Left ventricle myocardium superior (tissue), 1 donor: ENCODE data around the gene PANK4. TPM values are rescaled to one million over a fixed set of nuclear protein-coding genes. Genes with fewer than 3 reads are reported as not detected.
A peak's percentile ranks its signal among the peaks of the same experiment; 100 is the strongest.
"Not testable (repeated sequence)": the region's sequence is repeated elsewhere in the genome, so short reads cannot be mapped to it uniquely, and the experiment has no call there.

ENCODE experiments used
- ATAC-seq: fragments of 200-7000 bp; cut with Tn5 transposase; one replicate; pipeline ENCODE4 v1.9.1; 2020; ENCODE audit warnings: mild to moderate bottlenecking, moderate library complexity
- DNase-seq: peaks from one replicate; pipeline ENCODE4 v3.0.0-alpha.2; 2020
- intact Hi-C: fragments of 100-400 bp; cut with micrococcal nuclease; formaldehyde crosslinking; loops from one replicate; pipeline ENCODE4 v1.11.0; 2022
- total RNA-seq: library from RNA; stranded (reverse); fragmentation: NEBNext Ultra II Directional; extraction: Animal tissue kit (Norgen Biotek cat#: 25700); gene quantifications from one replicate; pipeline ENCODE4 v1.2.1, GENCODE V29; 2021
- donor health status: DM: no; HTN: yes; CAD: no; lungs with severe emphysema.

PANK4 gene
- total RNA-seq, 1 donor from 2014 or later = 50.2 TPM

GRCh38 chr1:2472561-2473177 is 53.7 kb downstream of the PANK4 start:
- no peak for ATAC-seq
- intact Hi-C loops = no loop called here
- DNase-seq = no peak

DNA sequence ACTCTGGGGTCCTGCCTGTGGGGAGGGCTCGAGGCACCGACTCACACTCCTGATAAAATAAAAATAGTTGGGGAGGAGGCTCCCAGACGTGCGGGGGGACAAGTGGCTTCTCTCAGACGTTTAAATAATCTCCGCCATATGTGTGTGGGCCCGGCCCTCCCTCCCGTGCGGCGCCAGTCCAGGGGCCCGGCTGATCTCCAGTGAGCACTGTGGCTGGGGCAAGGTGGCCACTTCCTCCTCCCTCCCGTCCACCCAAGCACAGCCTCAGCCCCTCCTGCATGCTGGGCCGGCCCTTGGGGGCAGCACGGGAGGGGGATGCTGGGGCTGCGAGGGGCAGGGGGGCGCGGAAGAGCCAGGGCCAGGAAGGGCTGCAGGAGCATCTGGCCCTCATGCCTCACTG is 54.3 kb downstream of the PANK4 start:
- no peak for DNase-seq
- no peak for ATAC-seq
- intact Hi-C loops = no loop called here

DNA sequence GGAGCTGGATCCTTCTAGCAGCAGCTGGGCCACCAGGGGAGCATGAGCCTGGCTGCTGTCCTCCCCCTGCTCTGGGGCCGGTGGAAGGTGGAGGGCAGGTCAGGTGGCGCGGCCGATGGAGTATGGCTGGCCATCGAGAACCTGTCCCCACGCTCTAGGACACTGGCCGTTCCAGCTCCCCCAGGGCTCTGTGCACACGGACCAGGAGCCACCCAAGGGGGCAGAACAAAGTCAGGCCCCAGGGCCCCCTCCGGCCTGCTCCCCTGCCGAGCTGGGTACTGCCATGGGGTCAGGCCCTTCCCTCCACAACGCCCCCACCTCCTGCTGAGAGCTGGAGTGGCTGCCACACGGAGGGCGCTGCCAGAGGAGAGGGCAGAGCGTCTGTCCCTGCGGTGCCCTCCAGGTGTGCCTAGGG is 54.8 kb downstream of the PANK4 start:
- intact Hi-C loops = no loop called here
- ATAC-seq (no peak), DNase-seq (no peak)

DNA sequence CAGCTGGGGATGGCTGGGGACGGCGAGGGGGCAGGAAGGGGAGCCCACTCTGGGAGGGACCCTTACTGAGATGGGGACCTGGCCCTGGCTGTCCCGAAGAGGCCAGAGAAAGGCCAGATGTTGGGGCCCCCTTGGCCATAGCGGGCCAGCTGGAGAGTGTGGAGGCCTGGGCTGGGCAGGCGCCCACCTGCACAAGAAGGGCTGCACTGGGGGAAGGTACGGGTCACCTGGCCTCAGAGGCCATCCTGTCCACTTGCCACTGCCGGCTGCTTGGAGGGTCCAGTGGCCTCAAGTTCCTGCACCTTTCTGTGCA is 55.3 kb downstream of the PANK4 start:
- intact Hi-C loops = no loop called here
- ATAC-seq (no peak), DNase-seq (no peak)

GRCh38 chr1:2470290-2471158 is 55.9 kb downstream of the PANK4 start:
- intact Hi-C loops = no loop called here
- DNase-seq (no peak), ATAC-seq (no peak)

DNA sequence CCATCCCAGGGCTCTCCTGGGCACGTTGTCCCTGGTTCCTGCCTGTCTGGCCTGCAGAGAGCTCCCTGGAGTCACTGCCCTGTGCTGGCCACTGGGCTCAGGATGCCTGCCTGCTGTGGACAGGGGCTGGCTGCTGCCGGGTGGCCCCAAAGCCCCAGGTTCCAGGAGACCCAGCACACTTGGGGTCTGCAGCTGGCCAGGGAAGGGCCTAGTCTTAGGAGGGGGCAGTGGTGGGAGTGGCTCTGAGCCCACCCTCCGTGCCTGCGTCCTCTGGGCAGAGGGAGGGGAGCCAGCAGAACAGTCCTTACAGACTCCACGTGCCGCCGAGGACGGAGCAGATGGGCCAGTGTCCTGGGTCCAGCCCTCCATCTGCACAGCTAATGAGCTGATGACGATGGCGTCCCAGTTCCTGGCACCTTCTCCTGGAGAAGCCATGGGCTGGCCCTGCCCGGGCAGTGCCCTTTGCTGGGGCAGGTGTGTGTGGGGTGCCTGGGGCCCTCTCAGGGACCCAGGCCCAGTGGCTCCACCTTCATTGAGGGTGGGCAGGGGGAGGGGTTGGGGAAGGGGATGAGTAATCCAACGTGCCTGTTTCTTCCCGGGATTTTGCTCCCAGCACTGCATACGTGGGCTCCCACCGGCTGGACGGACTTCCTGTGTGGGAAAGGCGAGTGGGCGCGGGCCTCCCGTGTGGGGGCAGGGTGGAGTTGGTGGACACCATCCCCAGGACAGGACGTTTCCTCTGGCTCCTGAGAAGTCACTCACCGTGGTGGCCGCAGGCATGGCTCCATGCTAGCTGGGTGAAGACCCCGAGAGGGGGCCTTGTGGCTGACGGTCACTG is 57.1 kb downstream of the PANK4 start:
- ATAC-seq (no peak), DNase-seq (no peak)
- intact Hi-C loops = no loop called here

- intact Hi-C loops = no loop called here
Measured at GRCh38 chr1:2468540-2468939, 57.9 kb downstream of the PANK4 start.

DNA sequence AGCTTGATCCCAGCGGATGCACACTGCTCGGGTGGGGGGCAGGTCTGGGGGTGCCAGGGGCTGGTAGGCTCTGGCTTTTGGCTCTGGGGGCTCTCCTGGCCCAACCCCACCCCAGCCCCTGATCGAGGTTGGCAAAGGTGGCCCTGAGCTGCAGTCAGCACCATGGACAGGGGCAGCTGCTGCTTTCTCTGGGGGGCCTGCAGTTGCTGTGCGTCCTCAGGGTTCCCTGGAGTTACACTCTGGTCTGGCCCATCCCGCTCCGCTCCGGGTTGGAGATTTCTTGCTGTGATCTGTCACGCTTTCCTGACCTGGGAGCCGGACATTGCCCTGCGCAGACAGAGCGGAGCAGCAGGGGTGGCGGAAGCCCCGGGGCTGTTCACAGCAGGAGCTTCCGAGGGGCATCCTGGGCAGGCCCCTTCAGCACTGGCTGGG is 58.3 kb downstream of the PANK4 start:
- intact Hi-C loops = no loop called here
- ATAC-seq = peak; percentile 37
- peak; percentile 65 for DNase-seq

More at GRCh38 chr1:2468540-2468939, 57.9 kb downstream of the PANK4 start:
- ATAC-seq = no peak
- DNase-seq = no peak

GRCh38 chr1:2466958-2467554 is 59.3 kb downstream of the PANK4 start:
- intact Hi-C loops = no loop called here
- ATAC-seq (no peak), DNase-seq (no peak)

DNA sequence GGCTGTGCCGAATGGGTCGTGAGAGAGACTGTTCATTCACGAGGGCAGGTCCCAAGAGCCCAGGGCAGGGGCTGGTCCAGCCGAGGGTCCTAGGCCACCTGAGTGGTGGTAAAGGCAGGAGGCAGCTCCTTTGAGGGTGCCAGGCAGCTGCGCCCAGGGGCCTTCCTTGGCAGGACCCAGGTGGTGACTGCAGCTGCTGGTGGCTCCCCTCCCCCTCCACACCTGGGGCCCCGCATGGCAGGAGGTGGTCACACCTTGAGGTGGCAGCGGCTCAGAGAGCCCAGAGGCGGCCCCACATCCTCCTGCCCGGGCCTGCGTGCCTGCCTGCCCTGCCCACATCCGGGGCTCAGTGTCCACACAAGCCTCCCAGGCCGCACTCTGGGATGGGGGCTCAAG is 60.1 kb downstream of the PANK4 start:
- intact Hi-C loops = no loop called here
- ATAC-seq = no peak
- no peak for DNase-seq

GRCh38 chr1:2465371-2466269 is 60.8 kb downstream of the PANK4 start:
- no peak for ATAC-seq

DNA sequence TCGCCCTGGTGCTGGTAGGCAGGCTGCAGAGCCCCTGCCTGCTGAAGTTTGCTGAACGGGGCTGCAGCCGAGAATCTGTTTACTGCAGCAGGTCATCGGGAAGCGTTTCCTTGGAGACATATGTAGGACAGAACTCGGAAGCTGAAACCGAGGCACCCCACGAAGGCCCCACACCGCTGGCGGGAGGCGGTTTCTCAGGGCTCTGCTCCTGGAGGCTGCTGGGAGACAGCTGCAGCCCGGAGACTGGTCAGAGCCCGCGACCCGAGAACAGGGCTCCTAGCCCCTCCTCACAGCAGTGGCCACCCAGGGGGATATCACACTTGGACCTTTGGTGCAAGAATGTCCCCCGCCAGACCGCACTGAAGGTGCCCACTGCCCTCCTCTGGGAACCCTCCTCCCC is 63.0 kb downstream of the PANK4 start:
- intact Hi-C loops = no loop called here
- DNase-seq (no peak), ATAC-seq (no peak)

More at GRCh38 chr1:2465371-2466269, 60.8 kb downstream of the PANK4 start:
- no peak for DNase-seq
- intact Hi-C loops = no loop called here

DNA sequence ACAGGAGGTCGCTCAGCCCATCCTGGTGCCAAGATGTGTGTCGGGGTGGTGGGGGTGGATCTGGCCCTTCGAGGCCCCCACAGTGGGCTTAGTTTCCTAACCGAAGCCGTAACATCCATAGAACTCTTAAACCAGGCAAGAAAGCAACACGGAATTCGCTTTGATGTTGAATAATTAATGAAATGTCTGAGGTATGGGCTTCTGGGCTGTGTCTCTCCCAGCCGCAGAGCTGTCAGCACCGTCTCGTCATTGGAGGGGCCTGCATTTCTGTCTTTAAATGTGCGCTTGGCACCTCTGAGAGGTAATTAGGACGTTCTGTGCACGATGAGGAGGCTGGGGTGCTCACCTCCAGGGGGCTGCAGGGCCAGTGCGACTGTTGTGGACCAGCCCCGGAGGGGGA is 63.6 kb downstream of the PANK4 start:
- ATAC-seq (no peak), DNase-seq (no peak)
- intact Hi-C loops = no loop called here

GRCh38 chr1:2460996-2461751 is 65.2 kb downstream of the PANK4 start:
- DNase-seq (no peak), ATAC-seq (no peak)
- intact Hi-C loops = no loop called here

DNA sequence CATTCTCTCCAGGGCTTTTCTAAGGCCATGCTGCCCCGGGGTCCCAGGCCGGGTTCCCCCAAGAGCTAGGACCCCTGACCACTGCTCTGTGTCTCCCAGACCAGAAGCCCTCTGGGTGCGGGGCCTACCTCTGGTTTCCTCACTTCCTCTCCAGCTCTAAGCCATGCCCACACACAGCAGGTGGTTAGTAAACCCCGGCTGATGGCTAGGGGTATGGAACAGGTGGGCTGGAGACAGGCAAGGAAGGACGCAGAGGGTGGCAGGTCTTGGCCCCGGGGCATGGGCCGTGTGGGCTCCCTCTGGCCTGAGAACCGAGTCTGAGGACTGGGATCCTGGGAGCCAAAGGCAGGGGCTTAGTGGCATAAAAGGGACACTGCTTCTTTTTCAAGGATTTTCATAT is 66.2 kb downstream of the PANK4 start:
- ATAC-seq (no peak), DNase-seq (no peak)
- intact Hi-C loops = no loop called here

GRCh38 chr1:2459757-2460156 is 66.6 kb downstream of the PANK4 start:
- peak; percentile 81 for DNase-seq
- ATAC-seq = peak; percentile 89
- intact Hi-C loops = no loop called here

GRCh38 chr1:2459102-2459753 is 67.2 kb downstream of the PANK4 start:
- ATAC-seq, DNase-seq, intact Hi-C loops: not testable (repeated sequence)
